ENCODE data around the gene EFHB.

DNA sequence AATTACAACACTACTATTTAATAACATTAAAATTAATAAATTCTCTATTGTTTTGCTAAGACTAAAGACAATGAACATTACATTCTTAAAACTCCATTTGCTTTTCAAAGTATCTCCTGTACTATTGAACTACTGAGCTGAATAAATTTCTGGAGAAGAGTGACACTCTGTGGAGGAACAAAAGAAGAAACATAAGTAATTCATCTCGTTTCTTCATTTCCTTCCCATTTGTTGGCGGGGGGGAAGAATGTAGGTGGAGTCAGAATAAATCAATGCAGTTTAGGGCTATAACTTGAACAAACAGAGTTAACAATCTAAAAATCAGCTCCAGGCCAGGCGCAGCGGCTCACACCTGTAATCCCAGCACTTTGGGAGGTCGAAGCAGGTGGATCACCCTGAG lies 32.7 kb downstream of the EFHB start:
- TF ChIP-seq CTCF (IDR thresholded peaks at IDR 0.05; ENCODE audit: borderline replicate concordance, extremely low read depth, low read length, poor library complexity, severe bottlenecking) = no peak
- TF ChIP-seq EZH2 (IDR thresholded peaks at IDR 0.05; ENCODE audit: borderline replicate concordance, low read depth, low read length, severe bottlenecking) = no peak
